Type B pancreatic cell (in vitro differentiated cells): Measurements from ENCODE around the gene TRMT11. TPM values are rescaled to one million over a fixed set of nuclear protein-coding genes. Genes with fewer than 3 reads are reported as not detected.

Experiments used
- DNase-seq: peaks from one replicate; pipeline ENCODE4 v3.0.0; 2021; ENCODE audit warnings: mixed read lengths; ENCODE audit not compliant: unreplicated experiment; ENCODE audit errors: extremely low spot score
- H3K27ac Mint-ChIP-seq: 2 replicates; pipeline ENCODE4 v1.8.0; 2021; ENCODE audit warnings: mild to moderate bottlenecking, mixed read lengths
- H3K27me3 Mint-ChIP-seq: 2 replicates; pipeline ENCODE4 v1.8.0; 2021; ENCODE audit warnings: mixed read lengths
- H3K36me3 Mint-ChIP-seq: 2 replicates; pipeline ENCODE4 v1.8.0; 2021; ENCODE audit warnings: mixed read lengths
- H3K4me1 Mint-ChIP-seq: one replicate; pipeline ENCODE4 v1.8.0; 2021; ENCODE audit warnings: mixed read lengths; ENCODE audit not compliant: unreplicated experiment
- H3K4me3 Mint-ChIP-seq: 2 replicates; pipeline ENCODE4 v1.8.0; 2021; ENCODE audit warnings: mild to moderate bottlenecking, mixed read lengths
- H3K9me3 Mint-ChIP-seq: 2 replicates; pipeline ENCODE4 v1.8.0; 2021; ENCODE audit warnings: mixed read lengths
- CTCF ChIP-seq: fragments of 200-600 bp; sonication (generic); conservative IDR thresholded peaks from 2 replicates; pipeline ENCODE4 v1.5.0; 2021; ENCODE audit warnings: antibody characterized with exemption, mild to moderate bottlenecking
- total RNA-seq: library from RNA; stranded (reverse); gene quantifications from 2 replicates; pipeline ENCODE4 v1.2.1, GENCODE V29; 2021; ENCODE audit warnings: low replicate concordance

Gene TRMT11
- total RNA-seq, 1 donor from 2014 or later = 22.3 TPM

- Mint-ChIP-seq H3K4me3 (no peak overlapping the region), H3K9me3 (no peaks in the 10 kb centered on the region), H3K27me3 (no peaks in the 10 kb centered on the region), H3K27ac (no peak overlapping the region), H3K36me3 (no peaks in the 10 kb centered on the region), H3K4me1 (peaks cover 2% of the 10 kb centered on the region)
- TF ChIP-seq CTCF = no peak
- DNase-seq = no peak
Measured at GRCh38 chr6:125957845-125958244, 28.5 kb upstream of the TRMT11 start.

DNA sequence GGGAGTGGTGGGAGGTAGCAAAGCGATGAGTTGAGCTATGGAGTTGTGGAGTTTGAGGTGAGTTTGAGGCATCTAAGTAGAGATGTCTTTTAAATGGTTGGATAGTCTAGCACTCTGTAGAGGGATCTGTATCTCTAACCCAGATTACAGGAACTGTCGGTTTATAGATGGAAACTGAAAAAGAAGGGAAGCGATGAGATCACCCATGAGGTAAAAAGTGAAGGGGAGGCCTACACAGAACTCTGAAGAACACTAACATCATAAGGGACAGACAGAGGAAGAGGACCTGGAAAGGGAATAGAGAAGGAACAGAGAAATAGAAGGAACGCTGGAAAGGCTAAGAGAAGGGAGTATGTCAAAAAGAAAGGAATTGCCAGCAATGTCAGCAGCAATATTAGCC, 27.3 kb upstream of the TRMT11 start:
- Mint-ChIP-seq H3K9me3 (no peaks in the 10 kb centered on the region), H3K27ac (no peak overlapping the region), H3K27me3 (no peaks in the 10 kb centered on the region), H3K4me3 (no peak overlapping the region), H3K36me3 (no peaks in the 10 kb centered on the region), H3K4me1 (peaks cover 6% of the 10 kb centered on the region)
- no peak for DNase-seq
- no peak for TF ChIP-seq CTCF

- Mint-ChIP-seq H3K4me3 (no peak overlapping the region), H3K9me3 (no peaks in the 10 kb centered on the region), H3K36me3 (peaks cover under 1% of the 10 kb centered on the region), H3K27ac (no peak overlapping the region), H3K27me3 (no peaks in the 10 kb centered on the region), H3K4me1 (peaks cover 6% of the 10 kb centered on the region)
- DNase-seq = no peak
- TF ChIP-seq CTCF = no peak
Measured at GRCh38 chr6:125961117-125961516, 25.2 kb upstream of the TRMT11 start.

- Mint-ChIP-seq H3K4me1 (peaks cover 6% of the 10 kb centered on the region), H3K36me3 (peaks cover 16% of the 10 kb centered on the region), H3K9me3 (no peaks in the 10 kb centered on the region), H3K4me3 (no peak overlapping the region), H3K27me3 (no peaks in the 10 kb centered on the region), H3K27ac (no peak overlapping the region)
- TF ChIP-seq CTCF = no peak
- DNase-seq = no peak
Measured at GRCh38 chr6:125962900-125963497, 23.3 kb upstream of the TRMT11 start.

DNA sequence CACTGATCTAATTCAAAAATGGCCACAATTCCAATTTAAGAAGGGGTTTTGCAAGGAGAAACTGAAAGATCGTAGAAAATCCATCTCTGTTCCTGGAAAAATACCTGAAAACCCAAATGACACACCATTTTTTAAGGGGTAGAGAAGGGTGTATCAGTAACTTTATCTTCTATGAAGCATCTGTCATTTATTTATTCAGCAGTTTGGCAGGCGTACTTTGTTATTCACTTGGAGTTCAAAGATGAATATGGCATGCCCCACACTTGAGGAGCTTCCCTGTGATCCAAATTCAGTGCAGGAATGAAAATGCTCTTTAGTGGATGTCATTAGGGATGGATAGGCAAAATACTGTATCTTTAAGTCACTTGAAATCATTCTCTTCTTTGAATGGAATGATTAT, 22.5 kb upstream of the TRMT11 start:
- Mint-ChIP-seq H3K4me3 (no peak overlapping the region), H3K9me3 (no peaks in the 10 kb centered on the region), H3K27ac (no peak overlapping the region), H3K4me1 (peaks cover 6% of the 10 kb centered on the region), H3K27me3 (no peaks in the 10 kb centered on the region), H3K36me3 (peaks cover 24% of the 10 kb centered on the region)
- no peak for TF ChIP-seq CTCF
- DNase-seq = no peak

DNA sequence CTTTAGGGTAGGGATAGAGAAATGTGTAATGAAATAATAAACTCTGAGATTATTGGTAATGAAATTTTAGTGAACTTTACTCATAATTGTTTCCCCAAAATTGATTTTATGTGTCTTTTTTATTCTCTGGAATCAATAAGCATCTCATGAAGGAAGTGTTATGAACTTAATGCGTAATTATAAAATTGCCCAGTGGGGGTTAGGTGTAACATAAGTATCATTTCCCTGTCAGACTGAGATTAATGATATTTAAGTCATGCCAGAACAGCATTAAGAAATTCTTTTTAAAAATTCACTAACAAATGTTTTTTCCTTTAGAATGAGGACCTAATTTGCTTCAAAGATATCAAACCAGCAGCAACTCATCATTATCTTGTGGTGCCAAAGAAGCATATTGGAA, 19.8 kb upstream of the TRMT11 start:
- no peak for DNase-seq
- TF ChIP-seq CTCF = no peak
- H3K4me1 Mint-ChIP-seq = peaks cover 6% of the 10 kb centered on the region
- peaks cover 34% of the 10 kb centered on the region for H3K36me3 Mint-ChIP-seq
- no peak overlapping the region for H3K4me3 Mint-ChIP-seq
- H3K27me3 Mint-ChIP-seq = no peaks in the 10 kb centered on the region
- no peak overlapping the region for H3K27ac Mint-ChIP-seq
- no peaks in the 10 kb centered on the region for H3K9me3 Mint-ChIP-seq
